Astrocyte (in vitro differentiated cells and primary cell): ENCODE data around the gene NIPAL3. TPM values are rescaled to one million over a fixed set of nuclear protein-coding genes. Genes with fewer than 3 reads are reported as not detected.

ENCODE experiments used
- DNase-seq: peaks from one replicate; pipeline ENCODE4 v3.0.0-alpha.2; 2010; ENCODE audit warnings: low read depth
- FAIRE-seq: peaks from 2 replicates; lab custom pipeline; 2011; peaks lifted over from hg19 to GRCh38; lab: Jason Lieb, UNC
- H2AFZ ChIP-seq: 2 replicates; pipeline ENCODE4 v1.6.0; 2012; ENCODE audit warnings: low read depth, low read length, inconsistent platforms
- H3K27ac ChIP-seq: 2 replicates; pipeline ENCODE4 v1.5.1; 2011; ENCODE audit warnings: low read depth, low read length, inconsistent platforms
- H3K27me3 ChIP-seq: 2 replicates; pipeline ENCODE4 v1.6.0; 2011; ENCODE audit warnings: low read length, inconsistent platforms; ENCODE audit not compliant: insufficient read depth
- H3K36me3 ChIP-seq: 2 replicates; pipeline ENCODE4 v1.5.1; 2011; ENCODE audit warnings: low read length, inconsistent platforms; ENCODE audit not compliant: insufficient read depth
- H3K4me1 ChIP-seq: 2 replicates; pipeline ENCODE4 v1.5.1; 2011; ENCODE audit warnings: low read length, inconsistent platforms; ENCODE audit not compliant: insufficient read depth
- H3K4me2 ChIP-seq: 2 replicates; pipeline ENCODE4 v1.6.0; 2012; ENCODE audit warnings: low read length, inconsistent platforms
- H3K4me3 ChIP-seq: 2 replicates; pipeline ENCODE4 v1.5.1; 2011; ENCODE audit warnings: low read depth, mild to moderate bottlenecking, low read length, inconsistent platforms; ENCODE audit not compliant: insufficient read depth
- H3K79me2 ChIP-seq: 2 replicates; pipeline ENCODE4 v1.6.0; 2012; ENCODE audit warnings: mild to moderate bottlenecking, low read length, inconsistent platforms; ENCODE audit not compliant: insufficient read depth
- H3K9ac ChIP-seq: 2 replicates; pipeline ENCODE4 v1.6.0; 2012; ENCODE audit warnings: mild to moderate bottlenecking, low read length, inconsistent platforms
- H3K9me3 ChIP-seq: 2 replicates; pipeline ENCODE4 v1.5.1; 2012; ENCODE audit warnings: low read depth, mild to moderate bottlenecking, low read length, inconsistent platforms; ENCODE audit not compliant: insufficient read depth
- H4K20me1 ChIP-seq: 2 replicates; pipeline ENCODE4 v1.6.0; 2012; ENCODE audit warnings: low read length, inconsistent platforms; ENCODE audit not compliant: insufficient read depth
- H3K27ac Mint-ChIP-seq: one replicate; pipeline ENCODE4 v1.8.0; 2021; ENCODE audit warnings: mild to moderate bottlenecking, mixed read lengths; ENCODE audit not compliant: unreplicated experiment
- H3K27me3 Mint-ChIP-seq: one replicate; pipeline ENCODE4 v1.8.0; 2021; ENCODE audit warnings: low read depth, mixed read lengths; ENCODE audit not compliant: unreplicated experiment
- H3K36me3 Mint-ChIP-seq: one replicate; pipeline ENCODE4 v1.8.0; 2021; ENCODE audit warnings: low read depth, mixed read lengths; ENCODE audit not compliant: unreplicated experiment
- H3K4me1 Mint-ChIP-seq: one replicate; pipeline ENCODE4 v1.8.0; 2021; ENCODE audit warnings: low read depth, mixed read lengths; ENCODE audit not compliant: unreplicated experiment
- H3K4me3 Mint-ChIP-seq: one replicate; pipeline ENCODE4 v1.8.0; 2021; ENCODE audit warnings: mild to moderate bottlenecking, moderate library complexity, mixed read lengths; ENCODE audit not compliant: unreplicated experiment
- H3K9me3 Mint-ChIP-seq: one replicate; pipeline ENCODE4 v1.8.0; 2021; ENCODE audit warnings: mild to moderate bottlenecking, mixed read lengths; ENCODE audit not compliant: unreplicated experiment
- CTCF ChIP-seq: IDR thresholded peaks from 2 replicates; pipeline ENCODE4 v1.5.1; 2011; ENCODE audit warnings: low read depth, mild to moderate bottlenecking, inconsistent platforms, low read length, moderate library complexity; ENCODE audit not compliant: insufficient read depth
- EZH2 ChIP-seq: IDR thresholded peaks from 2 replicates; pipeline ENCODE4 v1.6.1; 2012; ENCODE audit warnings: mild to moderate bottlenecking, low read length, inconsistent platforms; ENCODE audit not compliant: insufficient read depth
- total RNA-seq: library from RNA; stranded (reverse); gene quantifications from 2 replicates; pipeline ENCODE4 v1.2.1, GENCODE V29; 2021

Gene NIPAL3
- total RNA-seq, 1 donor from 2014 or later, result 47.2 TPM

- Histone ChIP-seq H3K27me3 (no peaks in the 10 kb centered on the region), H3K4me1 (peaks cover 11% of the 10 kb centered on the region), H2AFZ (peak overlapping the region; percentile 70), H3K9me3 (no peaks in the 10 kb centered on the region), H3K79me2 (peaks cover 4% of the 10 kb centered on the region), H3K4me2 (peak overlapping the region; percentile 95), H3K4me3 (peak overlapping the region; percentile 79), H4K20me1 (peaks cover 6% of the 10 kb centered on the region), H3K36me3 (no peaks in the 10 kb centered on the region), H3K9ac (peak overlapping the region; percentile 87), H3K27ac (peak overlapping the region; percentile 21)
- H3K4me1 Mint-ChIP-seq, result peaks cover 2% of the 10 kb centered on the region
- DNase-seq (no peak), FAIRE-seq (no peak)
- H3K27me3 Mint-ChIP-seq, result peaks cover 2% of the 10 kb centered on the region
- peak overlapping the region; percentile 73 for H3K27ac Mint-ChIP-seq
- no peaks in the 10 kb centered on the region for H3K9me3 Mint-ChIP-seq
- no peaks in the 10 kb centered on the region for H3K36me3 Mint-ChIP-seq
- peak overlapping the region; percentile 92 for H3K4me3 Mint-ChIP-seq
- TF ChIP-seq EZH2, result no peak
- TF ChIP-seq CTCF, result no peak
Measured at GRCh38 chr1:24503059-24503751, 87.6 kb downstream of the NIPAL3 start.

- Histone ChIP-seq H3K4me1 (peaks cover 11% of the 10 kb centered on the region), H3K27me3 (no peaks in the 10 kb centered on the region), H3K27ac (no peak overlapping the region), H3K79me2 (peaks cover 4% of the 10 kb centered on the region), H3K9ac (peak overlapping the region; percentile 78), H3K4me2 (peak overlapping the region; percentile 95), H3K4me3 (peak overlapping the region; percentile 79), H2AFZ (no peak overlapping the region), H3K36me3 (no peaks in the 10 kb centered on the region), H4K20me1 (peaks cover 6% of the 10 kb centered on the region), H3K9me3 (no peaks in the 10 kb centered on the region)
- DNase-seq, result no peak
- peaks cover 2% of the 10 kb centered on the region for H3K4me1 Mint-ChIP-seq
- peaks cover 2% of the 10 kb centered on the region for H3K9me3 Mint-ChIP-seq
- TF ChIP-seq EZH2, result no peak
- no peaks in the 10 kb centered on the region for H3K36me3 Mint-ChIP-seq
- no peaks in the 10 kb centered on the region for H3K27me3 Mint-ChIP-seq
- no peak overlapping the region for H3K27ac Mint-ChIP-seq
- FAIRE-seq, result no peak
- H3K4me3 Mint-ChIP-seq, result peak overlapping the region; percentile 92
Measured at GRCh38 chr1:24503870-24504523, 88.4 kb downstream of the NIPAL3 start.

- Histone ChIP-seq H3K27ac (no peak overlapping the region), H3K36me3 (no peaks in the 10 kb centered on the region), H3K9me3 (no peaks in the 10 kb centered on the region), H2AFZ (no peak overlapping the region), H3K79me2 (peaks cover 4% of the 10 kb centered on the region), H3K4me3 (no peak overlapping the region), H3K9ac (no peak overlapping the region), H3K4me2 (no peak overlapping the region), H3K4me1 (peaks cover 11% of the 10 kb centered on the region), H3K27me3 (no peaks in the 10 kb centered on the region), H4K20me1 (peaks cover 6% of the 10 kb centered on the region)
- Mint-ChIP-seq H3K27ac (no peak overlapping the region), H3K36me3 (peaks cover 1% of the 10 kb centered on the region), H3K4me3 (peak overlapping the region; percentile 92), H3K9me3 (peaks cover 2% of the 10 kb centered on the region), H3K4me1 (peaks cover 2% of the 10 kb centered on the region), H3K27me3 (no peaks in the 10 kb centered on the region)
- TF ChIP-seq CTCF (no peak), EZH2 (no peak)
- DNase-seq (no peak), FAIRE-seq (no peak)
Measured at GRCh38 chr1:24504560-24504959, 89.0 kb downstream of the NIPAL3 start.
